NOMO-1 treated with DMSO at 0.1 percent for 48 hours (cell line): ENCODE measurements around the gene MUC5B.
"Not testable (repeated sequence)": the region's sequence is repeated elsewhere in the genome, so short reads cannot be mapped to it uniquely, and the experiment has no call there.

Experiments
- DNase-seq: peaks from one replicate; lab custom pipeline; 2025; ENCODE audit not compliant: unreplicated experiment; lab: John Stamatoyannopoulos, UW

MUC5B gene

DNA sequence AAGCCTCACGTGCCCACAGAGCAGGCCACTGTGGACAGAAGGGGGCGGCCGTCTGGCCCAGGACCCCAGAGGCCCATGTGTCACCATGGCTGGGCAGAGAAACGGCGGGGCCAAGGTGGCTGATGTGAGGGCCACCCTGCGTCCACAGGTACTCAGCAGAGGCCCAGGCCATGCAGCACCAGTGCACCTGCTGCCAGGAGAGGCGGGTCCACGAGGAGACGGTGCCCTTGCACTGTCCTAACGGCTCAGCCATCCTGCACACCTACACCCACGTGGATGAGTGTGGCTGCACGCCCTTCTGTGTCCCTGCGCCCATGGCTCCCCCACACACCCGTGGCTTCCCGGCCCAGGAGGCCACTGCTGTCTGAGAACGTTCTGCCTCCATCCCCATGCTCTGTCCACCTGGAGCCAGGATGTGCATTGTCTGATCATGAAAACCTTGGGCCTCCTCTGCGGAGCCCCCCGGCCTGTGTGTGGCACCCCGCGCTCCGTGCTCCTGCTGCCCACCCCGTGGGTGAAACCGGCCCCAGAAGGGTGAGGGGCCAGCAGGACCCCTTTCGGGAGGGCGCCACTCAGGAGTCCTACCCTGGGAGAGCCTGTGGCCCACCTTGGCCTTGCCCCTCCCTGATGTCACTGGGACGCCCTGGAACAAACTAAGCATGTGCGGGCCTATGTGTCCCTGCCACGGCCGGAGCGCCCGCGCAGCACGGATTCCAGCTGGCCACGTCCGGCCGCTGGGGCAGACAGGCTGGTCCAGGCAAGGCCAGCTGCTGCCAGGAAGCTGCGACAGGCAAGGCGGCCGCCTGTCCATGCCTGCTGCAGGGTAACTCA lies 38.6 kb downstream of the MUC5B start:
- no peak for DNase-seq

DNA sequence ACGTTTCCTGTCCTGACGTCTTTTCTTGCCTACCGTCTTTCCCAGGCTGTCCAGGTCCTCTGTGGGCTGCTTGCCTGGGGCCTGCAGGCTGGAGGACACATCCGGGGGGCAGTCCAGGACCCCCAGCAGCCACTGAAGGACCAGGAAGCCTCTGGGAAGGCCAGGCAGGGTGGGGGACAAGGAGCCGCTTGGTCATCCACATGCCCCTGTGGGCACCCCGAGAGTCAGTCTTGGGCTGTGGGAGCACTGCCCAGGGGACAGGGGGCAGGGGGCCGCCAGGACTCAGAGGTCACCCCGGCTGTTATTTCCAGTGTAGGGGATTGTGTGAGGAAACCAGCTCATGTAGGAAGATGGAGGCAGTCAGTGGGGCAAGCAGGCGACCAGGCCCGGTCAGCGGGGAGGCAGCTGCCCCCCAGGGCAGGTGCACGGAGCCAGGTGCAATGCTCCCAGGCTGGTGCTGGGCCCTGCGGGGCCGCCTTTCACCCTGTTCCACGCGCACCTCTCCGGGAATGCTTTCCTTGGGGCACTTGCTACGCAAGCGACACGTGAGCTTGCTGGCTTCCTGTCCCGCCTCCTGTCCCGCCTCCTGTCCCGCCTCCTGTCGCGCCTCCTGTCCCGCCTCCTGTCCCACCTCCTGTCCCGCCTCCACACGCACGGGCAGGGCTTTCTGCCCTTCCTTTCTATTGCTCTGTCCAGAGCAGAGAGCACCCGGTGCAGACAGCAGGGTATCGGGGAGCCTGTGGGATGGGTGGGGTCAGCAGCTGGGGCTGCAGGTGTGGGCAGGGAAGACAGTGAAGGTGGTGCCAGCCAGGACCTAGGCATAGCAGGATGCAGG lies 39.5 kb downstream of the MUC5B start:
- peak; percentile 85 for DNase-seq

DNA sequence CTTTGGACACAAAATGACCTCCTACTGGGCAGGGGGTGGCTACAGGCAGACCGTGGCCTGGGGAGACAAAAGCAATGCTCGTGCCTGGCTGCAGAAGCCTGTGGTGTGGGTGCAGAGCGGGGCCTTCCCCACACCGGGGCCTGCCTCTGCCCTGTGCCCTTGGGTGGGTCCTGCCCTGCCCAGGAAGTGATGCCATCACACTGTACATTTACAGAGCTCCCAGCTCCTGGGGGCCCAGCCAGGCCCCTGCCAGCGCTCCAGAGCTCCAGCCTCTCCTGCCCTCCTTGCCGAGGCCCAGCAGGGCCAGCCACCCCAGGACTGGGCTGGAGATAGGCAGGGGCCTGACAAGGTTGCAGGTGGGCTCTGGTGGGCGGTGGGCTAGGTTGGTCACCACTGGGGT lies 40.1 kb downstream of the MUC5B start:
- no peak for DNase-seq

DNA sequence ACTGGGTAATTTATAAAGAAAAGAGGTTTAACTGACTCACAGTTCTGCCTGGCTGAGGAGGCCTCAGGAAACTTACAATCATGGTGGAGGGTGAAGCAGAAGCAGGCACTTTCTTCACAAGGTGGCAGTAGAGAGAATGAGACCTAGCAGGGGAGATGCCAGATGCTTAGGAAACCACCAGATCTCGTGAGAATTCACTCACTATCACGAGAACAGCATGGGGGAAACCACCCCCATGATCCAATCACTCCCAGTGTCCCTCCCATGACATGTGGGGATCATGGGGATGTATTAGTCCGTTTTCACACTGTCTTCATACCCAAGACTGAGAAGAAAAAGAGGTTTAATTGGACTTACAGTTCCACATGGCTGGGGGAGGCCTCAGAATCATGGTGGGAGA lies 41.6 kb downstream of the MUC5B start:
- peak; percentile 49 for DNase-seq

DNA sequence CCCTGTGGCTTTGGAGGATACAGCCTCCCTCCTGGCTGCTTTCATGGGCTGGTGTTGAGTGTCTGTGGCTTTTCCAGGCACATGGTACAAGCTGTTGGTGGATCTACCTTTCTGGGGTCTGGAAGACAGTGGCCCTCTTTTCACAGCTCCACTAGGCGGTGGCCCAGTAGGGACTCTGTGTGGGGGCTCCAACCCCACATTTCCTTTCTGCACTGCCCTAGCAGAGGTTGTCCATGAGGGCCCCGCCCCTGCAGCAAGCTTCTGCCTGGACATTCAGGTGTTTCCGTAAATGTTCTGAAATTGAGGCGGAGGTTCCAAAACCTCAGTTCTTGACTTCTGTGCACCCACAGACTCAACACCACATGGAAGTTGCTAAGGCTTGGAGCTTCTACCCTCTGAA lies 42.6 kb downstream of the MUC5B start:
- not testable (repeated sequence) for DNase-seq

DNA sequence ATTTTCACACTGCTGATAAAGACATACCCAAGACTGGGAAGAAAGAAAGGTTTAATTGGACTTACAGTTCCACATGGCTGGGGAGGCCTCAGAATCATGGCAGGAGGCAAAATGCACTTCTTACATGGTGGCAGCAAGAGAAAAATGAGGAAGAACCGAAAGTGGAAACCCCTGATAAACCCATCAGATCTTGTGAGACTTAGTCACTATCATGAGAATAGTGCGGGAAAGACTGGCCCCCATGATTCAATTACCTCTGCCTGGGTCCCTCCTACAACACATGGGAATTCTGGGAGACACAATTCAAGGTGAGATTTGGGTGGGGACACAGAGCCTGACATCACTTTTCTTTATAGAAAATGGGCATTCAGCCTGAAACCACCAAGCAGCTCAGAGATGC lies 44.1 kb downstream of the MUC5B start:
- not testable (repeated sequence) for DNase-seq

DNA sequence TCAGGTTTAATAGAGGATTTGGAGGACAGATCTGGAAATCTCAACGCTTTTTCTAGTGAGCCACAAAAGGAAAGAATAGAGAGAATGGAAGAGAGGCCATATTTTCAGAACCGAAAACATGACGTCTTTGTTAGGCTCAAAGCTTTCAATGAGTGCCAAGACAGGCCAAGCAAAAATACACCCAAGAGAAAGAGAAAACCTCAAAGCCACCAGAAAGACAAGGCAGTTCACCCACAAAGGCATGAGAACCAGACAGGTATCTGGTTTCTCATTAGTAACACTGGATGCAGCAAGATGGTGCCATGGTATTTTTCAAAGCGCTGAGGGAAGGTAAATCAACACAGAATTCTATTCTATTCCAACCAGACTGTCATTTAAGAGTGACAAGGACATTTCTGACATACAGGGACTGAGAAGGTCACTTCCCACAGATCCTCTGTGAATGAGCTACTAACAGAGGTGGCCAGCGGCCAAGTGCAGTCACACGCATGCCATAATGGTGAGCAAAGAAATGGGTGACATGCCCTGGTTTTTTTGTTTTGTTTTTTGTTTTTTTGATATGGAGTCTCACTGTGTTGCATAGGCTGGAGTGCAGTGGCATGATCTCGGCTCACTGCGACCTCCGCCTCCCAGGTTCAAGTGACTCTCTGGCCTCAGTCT lies 44.7 kb downstream of the MUC5B start:
- DNase-seq: no peak

DNA sequence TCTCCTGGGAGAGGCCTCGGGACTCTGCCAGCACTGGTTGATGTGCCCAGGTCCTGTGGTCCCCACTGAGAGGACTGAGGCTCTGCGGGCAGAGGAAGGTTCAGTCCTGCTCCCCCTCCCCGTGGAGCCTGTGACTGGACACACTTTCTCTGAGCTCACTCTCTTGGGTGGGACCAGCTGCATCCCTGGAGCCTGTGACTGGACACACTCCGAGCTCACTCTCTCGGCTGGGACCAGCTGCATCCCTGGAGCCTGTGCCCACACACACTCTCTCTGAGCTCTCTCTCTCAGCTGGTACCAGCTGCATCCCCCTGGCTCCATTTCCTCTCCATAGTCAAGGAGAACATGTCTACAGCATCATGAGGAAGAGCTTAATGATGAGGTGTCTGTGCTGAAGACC lies 47.1 kb downstream of the MUC5B start:
- no peak for DNase-seq

DNA sequence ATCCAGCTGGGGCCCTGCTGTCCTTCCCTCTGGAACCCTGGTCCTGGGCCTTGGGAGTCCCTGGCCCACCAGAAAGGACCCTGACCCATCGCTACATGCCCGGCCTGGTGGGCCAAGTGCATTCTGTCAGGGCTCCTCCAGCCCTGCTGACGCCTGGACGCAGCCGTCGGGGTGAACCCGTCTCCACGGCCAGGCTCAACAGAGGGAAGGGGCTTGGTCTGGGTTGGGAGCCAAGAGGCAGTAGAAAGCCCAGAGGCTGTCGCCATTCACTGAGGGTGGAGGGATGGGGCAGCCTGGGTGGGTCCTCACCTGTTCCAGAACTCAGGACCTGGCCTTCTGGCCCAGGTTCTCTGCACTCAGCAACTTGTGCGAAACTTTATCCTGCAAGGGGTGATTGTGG lies 47.6 kb downstream of the MUC5B start:
- DNase-seq: no peak

DNA sequence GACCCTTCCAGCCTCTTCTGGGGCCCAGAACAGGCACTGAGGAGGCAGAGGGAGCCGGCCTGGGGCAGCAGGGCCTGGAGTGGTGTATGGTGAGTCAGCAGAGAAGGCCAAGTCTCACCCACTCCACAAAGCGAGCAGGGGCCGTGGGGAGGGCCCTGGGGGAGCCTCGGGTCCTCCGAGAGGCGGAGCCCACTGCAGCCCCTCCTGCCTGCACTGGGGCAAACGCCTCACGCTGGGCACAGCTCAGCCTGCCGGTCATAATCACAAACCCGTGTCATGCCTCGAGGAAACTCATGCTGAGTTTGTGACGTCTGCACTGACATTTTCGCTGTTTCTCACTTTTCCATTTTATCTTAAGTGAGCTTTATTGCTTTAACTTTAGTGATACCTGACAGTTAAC lies 48.1 kb downstream of the MUC5B start:
- no peak for DNase-seq

DNA sequence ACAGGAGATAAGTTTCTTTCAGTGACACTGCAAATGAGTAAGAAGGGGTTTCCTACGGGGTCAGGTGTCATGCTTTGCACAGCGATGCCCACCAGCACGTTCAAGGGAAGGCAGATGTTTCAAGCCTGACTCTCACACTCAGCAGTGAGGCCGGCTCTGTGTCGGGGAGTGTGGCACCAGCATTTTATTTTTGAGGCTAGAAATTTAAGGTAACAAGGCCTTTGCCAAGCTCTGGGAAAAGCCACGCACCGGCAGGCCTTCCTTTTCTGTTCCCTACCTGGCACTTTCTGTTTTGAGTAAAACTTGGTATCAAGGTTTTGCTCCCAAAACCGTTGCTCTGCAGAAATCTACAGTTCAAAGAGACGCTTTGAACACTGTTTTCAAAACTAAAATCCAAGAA lies 48.5 kb downstream of the MUC5B start:
- DNase-seq: no peak

DNA sequence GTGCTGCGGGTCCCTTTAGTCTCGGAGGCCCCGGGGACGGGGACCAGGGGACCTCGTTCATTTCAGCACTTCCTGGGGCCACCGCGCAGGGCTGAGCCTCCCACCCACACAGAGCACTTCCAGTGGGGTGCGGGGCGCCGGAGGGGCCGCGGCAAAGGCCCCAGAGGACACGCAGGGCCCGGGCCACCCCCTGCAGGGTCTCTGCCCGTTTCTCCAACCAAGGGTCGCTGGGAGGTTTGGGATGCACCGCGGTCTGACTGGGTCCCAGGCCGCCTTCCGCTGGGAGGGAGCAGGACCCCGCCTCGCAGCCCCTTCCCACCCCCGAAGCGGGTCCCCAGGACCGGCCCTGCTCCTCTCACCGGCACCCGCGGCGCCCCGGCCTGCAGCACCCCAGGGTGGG lies 49.1 kb downstream of the MUC5B start:
- DNase-seq: no peak

DNA sequence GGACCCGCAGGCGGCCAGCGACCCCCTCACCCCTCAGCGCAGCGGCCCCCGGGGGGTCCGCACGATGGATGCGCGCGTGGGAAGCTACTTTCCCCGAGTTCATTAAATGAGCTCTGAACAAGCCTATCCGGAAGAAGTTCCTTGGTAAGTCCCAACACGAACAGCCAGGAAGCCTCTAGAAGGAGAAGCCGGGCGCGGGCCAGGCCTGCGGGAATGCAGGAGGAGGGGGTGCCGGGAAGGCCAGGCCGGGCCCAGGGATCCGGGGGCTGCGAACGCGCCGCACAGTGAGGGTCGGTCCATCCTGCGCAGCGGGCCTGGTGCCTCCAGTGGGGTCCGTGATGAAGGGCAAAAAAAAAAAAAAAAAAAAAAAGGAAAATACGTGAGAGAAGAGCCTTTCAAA lies 49.7 kb downstream of the MUC5B start:
- DNase-seq: no peak

DNA sequence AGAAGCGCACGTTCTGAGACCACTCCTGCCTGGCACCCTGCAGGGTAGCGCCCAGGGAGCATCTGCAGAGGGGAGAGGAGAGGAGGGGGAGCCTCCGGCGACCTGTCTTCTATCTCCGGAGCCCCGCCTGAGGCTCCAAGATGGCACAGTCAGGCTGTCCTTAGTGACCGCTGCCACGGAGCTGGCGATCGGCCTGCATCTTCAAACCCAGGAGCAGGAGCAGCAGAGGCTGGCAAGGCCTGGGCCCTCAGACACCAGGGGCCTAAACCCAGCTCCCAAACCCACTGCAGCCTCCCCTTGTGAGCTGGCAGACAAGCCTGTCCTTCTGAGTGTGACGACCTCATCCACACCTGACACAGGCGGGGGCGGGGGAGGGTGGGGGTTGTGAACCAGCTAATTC lies 51.6 kb downstream of the MUC5B start:
- DNase-seq: no peak

DNA sequence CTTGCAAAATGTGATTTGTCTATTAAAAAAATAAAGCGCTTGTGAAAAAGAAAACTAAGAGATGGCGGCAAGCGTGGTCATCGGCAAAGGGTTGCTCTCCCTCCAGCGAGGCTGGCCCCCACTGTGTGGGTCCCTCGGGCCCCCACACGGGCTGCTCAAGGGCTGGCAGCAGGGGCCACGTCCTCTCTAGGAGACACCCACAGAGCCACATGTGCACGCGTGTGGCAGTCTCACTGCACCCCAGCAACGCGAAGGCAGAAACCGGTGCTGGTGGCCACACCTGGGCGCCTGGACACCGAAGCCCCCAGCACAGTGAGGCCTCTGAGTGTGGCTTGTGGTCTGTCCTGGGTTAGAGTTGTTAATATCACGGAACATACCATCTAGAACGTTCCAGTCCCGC lies 52.2 kb downstream of the MUC5B start:
- no peak for DNase-seq

DNA sequence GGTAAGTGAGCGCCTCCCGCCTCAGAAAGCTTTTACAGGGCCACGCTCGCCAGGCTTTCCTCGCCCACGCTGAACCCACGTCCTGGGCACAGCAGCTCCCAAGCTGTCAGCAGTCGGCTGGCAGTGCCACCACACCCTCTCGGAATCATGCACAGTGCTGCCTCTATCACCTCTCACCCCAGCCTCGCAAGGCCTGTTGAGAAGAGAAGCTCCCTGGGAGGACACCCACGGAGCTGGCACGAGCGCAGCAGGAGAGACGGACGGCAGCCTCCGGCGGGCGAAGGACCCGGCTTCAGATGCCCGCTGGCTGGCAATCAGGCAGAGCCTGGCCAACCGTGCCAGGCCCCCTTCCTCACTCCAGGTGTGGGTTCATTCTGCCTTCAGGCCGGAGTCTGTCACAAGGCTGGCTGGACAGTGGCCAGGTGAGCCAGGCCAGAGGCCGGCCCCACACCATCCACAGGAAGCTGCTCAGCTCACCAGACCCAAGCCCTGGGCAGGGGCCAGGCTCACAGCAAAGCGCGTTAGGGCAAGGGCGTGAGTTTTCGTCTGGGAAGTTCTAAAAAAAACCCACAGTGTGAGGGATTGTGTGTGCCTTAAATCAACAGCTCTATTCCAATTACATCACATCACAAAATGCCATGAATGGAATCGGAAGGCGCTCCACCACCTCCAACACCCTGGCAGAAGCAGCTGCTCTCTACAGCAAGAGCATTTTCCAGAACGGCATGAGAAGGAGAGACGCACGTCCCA lies 53.4 kb downstream of the MUC5B start:
- no peak for DNase-seq

DNA sequence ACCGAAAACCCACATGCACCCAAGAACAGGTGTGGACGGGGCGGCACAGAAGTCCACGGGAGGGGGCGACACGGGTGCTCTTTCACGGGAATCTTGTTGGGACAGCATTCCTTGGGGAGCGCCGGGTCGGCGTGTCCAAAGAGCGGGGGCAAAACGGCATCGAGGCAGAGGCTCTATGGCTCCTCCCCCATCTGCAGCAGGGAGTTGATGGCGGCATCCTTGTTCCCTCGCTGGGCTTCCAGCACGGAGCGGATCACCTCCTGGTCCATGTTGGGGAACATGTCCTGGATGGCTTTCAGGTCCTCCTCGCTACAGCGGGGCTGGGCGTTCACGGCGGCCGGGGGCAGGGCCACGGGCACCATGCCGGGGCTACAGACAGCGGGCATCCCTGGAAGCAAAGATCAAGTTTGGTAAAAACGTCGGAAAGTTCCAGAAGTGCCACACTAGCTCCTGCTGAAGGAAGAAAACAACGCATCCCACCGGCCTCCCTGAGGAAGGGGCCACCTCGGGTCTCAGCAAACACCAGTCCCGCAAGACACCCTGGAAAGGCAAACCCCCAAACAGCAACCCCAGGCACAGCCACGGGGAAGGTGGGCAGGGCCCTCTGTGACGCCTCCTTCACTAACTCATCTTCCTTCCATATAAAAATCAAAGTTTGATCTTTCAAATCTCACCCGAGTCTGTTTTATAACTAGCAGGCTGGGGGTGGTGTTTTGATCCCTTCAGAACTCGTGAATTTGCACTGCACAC lies 54.2 kb downstream of the MUC5B start:
- no peak for DNase-seq

DNA sequence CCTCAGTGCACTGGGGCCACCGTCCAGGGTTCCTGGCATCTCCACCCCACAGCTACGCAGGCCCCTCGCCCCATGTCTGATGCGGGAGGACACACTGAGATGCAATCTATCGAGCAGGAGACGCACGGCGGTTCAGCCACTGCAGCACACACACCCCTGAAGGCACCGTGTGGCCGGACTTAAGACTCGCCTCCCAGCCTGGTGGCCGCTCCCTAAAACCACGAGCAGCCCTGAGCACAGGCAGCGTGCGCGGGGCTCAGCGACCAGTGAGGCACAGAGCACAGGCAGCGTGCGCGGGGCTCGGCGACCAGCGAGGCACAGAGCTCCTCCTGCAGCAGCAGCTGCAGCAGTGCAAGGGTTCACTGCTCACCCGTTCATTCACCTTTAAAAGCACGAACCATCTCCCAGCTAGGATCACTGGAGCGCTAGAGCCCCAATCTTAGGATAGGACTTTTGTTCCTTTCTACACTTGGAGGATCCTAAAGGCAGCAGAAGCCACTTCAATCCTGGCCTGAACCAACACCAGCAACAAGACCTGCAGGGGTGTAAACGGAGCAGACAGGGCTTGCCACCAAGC lies 55.2 kb downstream of the MUC5B start:
- no peak for DNase-seq

DNA sequence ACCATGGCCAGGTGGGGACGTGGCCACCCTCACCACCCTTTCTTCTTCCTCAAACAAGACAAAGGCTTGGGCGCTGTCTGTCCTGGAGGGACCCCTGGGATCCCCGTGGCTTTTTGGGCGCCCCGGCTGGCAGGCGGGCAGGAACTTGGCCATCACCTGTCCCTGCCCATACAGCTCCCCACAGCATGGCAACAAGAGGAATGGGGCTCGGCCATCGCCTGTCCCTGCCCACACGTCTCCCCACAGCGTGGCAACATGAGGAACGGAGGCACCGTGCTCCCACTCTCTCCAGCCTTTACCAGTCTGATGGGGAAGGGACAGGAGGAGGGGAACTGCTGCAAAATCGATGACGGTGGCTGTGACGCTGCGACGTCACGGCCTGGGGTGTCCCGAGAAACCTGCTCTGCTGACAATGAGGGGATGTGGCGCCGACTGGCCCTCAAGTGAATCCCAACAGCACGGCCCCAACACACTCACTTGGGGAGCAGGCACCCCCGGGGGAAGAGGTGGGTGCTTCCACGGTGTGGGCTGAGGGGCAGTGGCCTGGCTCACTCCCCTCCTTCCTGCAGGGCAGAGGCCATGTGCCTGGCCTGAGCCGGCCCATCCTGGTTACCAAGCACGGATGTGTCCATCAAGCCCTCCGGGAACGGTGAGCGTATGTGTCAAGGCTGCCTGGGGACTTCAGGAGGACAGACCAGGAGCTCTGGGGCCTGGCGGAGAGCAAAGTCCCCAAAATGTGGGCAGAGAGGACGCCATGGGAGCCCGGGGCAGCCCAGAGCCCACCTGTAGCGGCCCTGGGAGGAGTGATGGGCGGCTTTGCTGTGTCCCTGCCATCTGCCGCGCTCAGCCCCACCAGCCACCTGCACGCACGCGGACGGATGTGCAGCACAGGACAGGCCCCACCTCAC lies 56.2 kb downstream of the MUC5B start:
- no peak for DNase-seq
